HCT116 (cell line): Measurements from ENCODE around the gene REEP3. TPM values are rescaled to one million over a fixed set of nuclear protein-coding genes. Genes with fewer than 3 reads are reported as not detected.

Experiments used
- ATAC-seq: fragments of 200-7000 bp; cut with Tn5 transposase; 2 replicates; pipeline ENCODE4 v1.9.1; 2020; ENCODE audit warnings: mild to moderate bottlenecking, moderate library complexity
- BruUV-seq: library from RNA; stranded (reverse); fragments of 400-500 nt; replicated peaks from 2 replicates; lab custom pipeline; 2021; lab: Mats Ljungman, UMichigan
- CTCF ChIA-PET: fragments of 300-600 bp; sonication (Branson Sonifier 250); formaldehyde crosslinking; loops from one replicate; lab custom pipeline; 2021; ENCODE audit warnings: antibody characterized with exemption; lab: Charles Lee
- POLR2A ChIA-PET: fragments of 300-600, 350-600 bp; sonication (Branson Sonifier 250); formaldehyde crosslinking; loops from one replicate; lab custom pipeline; 2021; ENCODE audit warnings: antibody characterized with exemption; lab: Charles Lee
- RAD21 ChIA-PET, 2 experiments: fragments of 300-600 bp; sonication (Branson Sonifier 250); formaldehyde crosslinking; loops; one replicate each; lab custom pipeline; 2023; ENCODE audit warnings: low total read pairs in 2 of 2; ENCODE audit not compliant: uncharacterized antibody in 2 of 2, unreplicated experiment in 2 of 2, low non-redundant PET in 1 of 2; lab: Charles Lee
- DNase-seq: peaks from one replicate; pipeline ENCODE4 v3.0.0-alpha.2; 2010; ENCODE audit warnings: low read depth, low spot score
- H2AFZ ChIP-seq: fragments of 200-600 bp; shearing (Covaris generic), sonication (generic); 2 replicates; pipeline ENCODE4 v1.6.1; 2017; ENCODE audit warnings: low read depth, mixed run types, mixed read lengths, antibody characterized with exemption, low read length; ENCODE audit not compliant: poor library complexity, severe bottlenecking
- H3K27ac ChIP-seq: 2 replicates; pipeline ENCODE4 v1.5.1; 2012; ENCODE audit warnings: low read depth, low read length
- H3K27me3 ChIP-seq: fragments of 200-600 bp; sonication (generic); 2 replicates; pipeline ENCODE4 v1.6.1; 2016; ENCODE audit warnings: mixed run types, low read length, mixed read lengths; ENCODE audit not compliant: insufficient read depth
- H3K36me3 ChIP-seq, 2 experiments: fragments of 200-500 bp in 1 of 2; fragments of 200-600 bp in 1 of 2; sonication (Bioruptor generic) in 1 of 2; sonication (generic) in 1 of 2; 2 replicates each; pipeline versions ENCODE4 v1.5.1 to v1.6.1; 2014 to 2016; ENCODE audit warnings: low read length in 2 of 2, inconsistent platforms in 1 of 2, mixed read lengths in 1 of 2, mixed run types in 1 of 2; ENCODE audit not compliant: insufficient read depth in 2 of 2, control insufficient read depth in 1 of 2
- H3K4me1 ChIP-seq, 2 experiments: fragments of 200-600 bp in 1 of 2; sonication (generic) in 1 of 2; 2 replicates each; pipeline versions ENCODE4 v1.5.1 to v1.6.1; 2012 to 2017; ENCODE audit warnings: low read length in 2 of 2, inconsistent platforms in 1 of 2, mild to moderate bottlenecking in 1 of 2, mixed read lengths in 1 of 2, mixed run types in 1 of 2, moderate library complexity in 1 of 2; ENCODE audit not compliant: insufficient read depth in 2 of 2, control insufficient read depth in 1 of 2
- H3K4me2 ChIP-seq: fragments of 200-600 bp; sonication (generic); 2 replicates; pipeline ENCODE4 v1.6.1; 2017; ENCODE audit warnings: mixed run types, low read length, mixed read lengths
- H3K4me3 ChIP-seq, 2 experiments: fragments of 200-600 bp in 1 of 2; sonication (generic) in 1 of 2; replicated peaks in 1 of 2; 2 replicates each; pipeline ENCODE4 v1.5.1; 2011 to 2016; ENCODE audit warnings: low read length in 2 of 2, control low read depth in 1 of 2, low read depth in 1 of 2, mild to moderate bottlenecking in 1 of 2, mixed read lengths in 1 of 2, mixed run types in 1 of 2
- H3K79me2 ChIP-seq: fragments of 200-600 bp; sonication (generic); 2 replicates; pipeline ENCODE4 v1.6.1; 2017; ENCODE audit warnings: mild to moderate bottlenecking, mixed run types, low read length, moderate library complexity, mixed read lengths; ENCODE audit not compliant: insufficient read depth
- H3K9ac ChIP-seq: fragments of 200-600 bp; sonication (generic); 2 replicates; pipeline ENCODE4 v1.6.1; 2016; ENCODE audit warnings: low read length, mixed read lengths
- H3K9me2 ChIP-seq: fragments of 200-600 bp; sonication (generic), shearing (Covaris generic); 2 replicates; pipeline ENCODE4 v1.6.1; 2017; ENCODE audit warnings: mixed run types, mild to moderate bottlenecking, moderate library complexity; ENCODE audit not compliant: insufficient read depth
- H3K9me3 ChIP-seq, 2 experiments: fragments of 200-500 bp in 1 of 2; fragments of 200-600 bp in 1 of 2; sonication (Bioruptor generic) in 1 of 2; sonication (generic) in 1 of 2; 2 replicates each; pipeline ENCODE4 v1.6.1; 2014 to 2017; ENCODE audit warnings: low read length in 2 of 2, mixed read lengths in 2 of 2, inconsistent platforms in 1 of 2, low read depth in 1 of 2, mild to moderate bottlenecking in 1 of 2, mixed run types in 1 of 2, moderate library complexity in 1 of 2; ENCODE audit not compliant: control insufficient read depth in 1 of 2, insufficient read depth in 1 of 2
- H4K20me1 ChIP-seq: fragments of 200-600 bp; sonication (generic), shearing (Covaris generic); 2 replicates; pipeline ENCODE4 v1.6.1; 2017; ENCODE audit warnings: mixed run types, mild to moderate bottlenecking, moderate library complexity; ENCODE audit not compliant: insufficient read depth
- CBX3 ChIP-seq: IDR thresholded peaks from 2 replicates; pipeline ENCODE4 v1.6.1; 2012; ENCODE audit warnings: low read depth
- EZH2 ChIP-seq: fragments of 200-600 bp; sonication (generic); IDR thresholded peaks from 2 replicates; pipeline ENCODE4 v1.6.1; 2017; ENCODE audit warnings: antibody characterized with exemption, mixed run types
- REST ChIP-seq: IDR thresholded peaks from 2 replicates; pipeline ENCODE4 v1.6.1; 2012; ENCODE audit warnings: low read depth
- SP1 ChIP-seq: IDR thresholded peaks from 2 replicates; pipeline ENCODE4 v1.6.1; 2012; ENCODE audit warnings: low read depth
- SRF ChIP-seq: IDR thresholded peaks from 2 replicates; pipeline ENCODE4 v1.6.1; 2012; ENCODE audit warnings: low read depth
- intact Hi-C: fragments of 100-400 bp; cut with micrococcal nuclease; formaldehyde crosslinking; loops from 2 replicates; pipeline ENCODE4 v1.10.0; 2022
- total RNA-seq: library from RNA; stranded (reverse); gene quantifications from one replicate; pipeline ENCODE4 v1.2.1, GENCODE V29; 2021; ENCODE audit not compliant: unreplicated experiment

The REEP3 gene
- total RNA-seq, 1 experiment from 2014 or later, result 41.3 TPM

GRCh38 chr10:63645195-63645594 lies 124.0 kb downstream of the REEP3 start:
- ChIA-PET POLR2A (no interaction called here), CTCF (no interaction called here)
- H3K4me3 ChIP-seq, result no peak overlapping the region

More at GRCh38 chr10:63645195-63645594, 124.0 kb downstream of the REEP3 start:
- Histone ChIP-seq H3K9ac (no peak overlapping the region), H3K27ac (no peak overlapping the region), H3K79me2 (no peaks in the 10 kb centered on the region), H3K36me3 (no peaks in the 10 kb centered on the region), H3K27me3 (no peaks in the 10 kb centered on the region), H4K20me1 (no peaks in the 10 kb centered on the region), H3K9me2 (no peaks in the 10 kb centered on the region), H3K9me3 (no peaks in the 10 kb centered on the region), H3K4me1 (no peaks in the 10 kb centered on the region), H2AFZ (no peak overlapping the region), H3K4me2 (no peak overlapping the region)
- ATAC-seq, result no peak
- no peak for TF ChIP-seq REST
- no peak for TF ChIP-seq SRF
- no peak for TF ChIP-seq SP1
- no peak for TF ChIP-seq CBX3
- TF ChIP-seq EZH2, result no peak
- DNase-seq, result no peak
- RAD21 ChIA-PET, result no interaction called here
- BruUV-seq, result no TSS peak
- intact Hi-C loops, result no loop called here
